Stimulated activated CD8-positive, alpha-beta memory T cell treated with anti-CD3 and anti-CD28 coated beads, Interleukin-12 subunit alpha, Interleukin-12 subunit beta, amount 100 ng/mL, for 4 hours (primary cell): ENCODE data around the gene CRYGS.
"Not testable (repeated sequence)": the region's sequence is repeated elsewhere in the genome, so short reads cannot be mapped to it uniquely, and the experiment has no call there.

Source experiments
- DNase-seq: peaks from one replicate; pipeline ENCODE4 v3.0.0-alpha.2; 2020; ENCODE audit warnings: low read depth

Gene CRYGS

DNA sequence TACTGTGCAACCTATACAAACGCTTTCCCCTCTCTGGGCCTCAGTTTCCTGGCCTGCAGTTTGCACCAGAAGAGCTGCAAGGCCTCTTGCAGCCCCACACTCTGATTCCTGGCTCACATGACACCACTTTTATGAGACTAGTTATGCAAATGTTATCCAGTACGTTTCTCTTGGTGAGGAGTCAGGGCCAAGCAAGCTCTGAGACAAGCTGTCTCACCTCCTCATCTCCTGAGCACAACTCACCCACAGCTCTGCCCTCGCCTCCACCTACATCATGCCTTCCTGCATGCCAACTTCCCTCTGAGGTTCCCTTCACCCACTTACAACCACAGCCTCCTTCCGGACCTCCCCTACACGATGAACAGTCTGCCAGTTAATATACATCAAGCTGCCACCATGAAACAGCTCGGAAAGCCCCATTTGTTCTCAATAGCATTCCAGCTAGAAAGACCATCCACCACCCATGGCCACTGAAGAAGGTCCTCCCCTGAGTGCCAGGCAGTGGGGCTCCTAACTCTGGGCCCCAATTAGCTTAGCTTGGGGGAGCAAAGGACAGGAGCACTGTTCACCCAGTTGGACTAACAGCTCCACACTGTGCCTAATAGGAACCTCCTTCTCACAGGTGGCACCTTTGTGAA, 25.0 kb downstream of the CRYGS start:
- peak; percentile 42 for DNase-seq

DNA sequence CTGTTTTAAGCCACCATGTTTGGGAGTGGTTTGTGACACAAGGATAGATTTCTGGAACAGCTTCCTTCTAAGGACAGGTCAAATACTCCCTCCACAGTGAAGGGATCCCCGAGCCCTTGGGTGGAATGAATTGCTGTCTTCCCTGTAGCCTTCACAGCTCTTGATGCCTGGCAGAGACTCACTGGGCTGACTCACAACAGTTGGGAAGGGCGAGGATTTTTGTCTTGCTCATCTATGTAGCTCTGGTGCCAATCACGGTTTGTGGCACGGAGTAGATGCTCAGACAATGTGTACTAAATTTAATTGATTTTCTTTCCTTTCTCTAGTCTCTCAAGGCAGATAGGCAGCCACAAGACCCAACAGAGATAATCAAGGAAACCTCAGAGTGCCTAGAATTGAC, 27.0 kb downstream of the CRYGS start:
- no peak for DNase-seq

- DNase-seq, result no peak
These were observed 27.5 kb downstream of the CRYGS start for GRCh38 chr3:186516646-186517045.

DNA sequence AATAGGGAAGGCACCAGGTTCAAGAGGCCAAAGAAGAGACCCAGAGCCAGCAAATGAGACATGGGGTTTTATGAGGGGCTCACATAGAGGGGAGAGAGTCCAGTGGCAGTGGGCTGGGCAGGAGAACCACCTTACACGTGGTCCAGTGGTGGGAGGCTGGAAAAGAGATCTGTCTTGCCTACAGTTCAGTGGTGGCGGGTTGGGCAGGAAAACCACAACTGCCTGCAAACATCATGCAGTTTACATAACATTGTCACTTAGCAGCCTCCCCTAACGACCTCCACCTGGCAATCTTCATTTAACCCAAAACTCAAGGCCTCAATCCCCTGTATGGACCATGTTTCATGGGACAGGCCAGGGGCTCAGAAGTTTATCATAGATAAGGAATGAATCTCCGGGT, 29.1 kb downstream of the CRYGS start:
- DNase-seq, result no peak

DNA sequence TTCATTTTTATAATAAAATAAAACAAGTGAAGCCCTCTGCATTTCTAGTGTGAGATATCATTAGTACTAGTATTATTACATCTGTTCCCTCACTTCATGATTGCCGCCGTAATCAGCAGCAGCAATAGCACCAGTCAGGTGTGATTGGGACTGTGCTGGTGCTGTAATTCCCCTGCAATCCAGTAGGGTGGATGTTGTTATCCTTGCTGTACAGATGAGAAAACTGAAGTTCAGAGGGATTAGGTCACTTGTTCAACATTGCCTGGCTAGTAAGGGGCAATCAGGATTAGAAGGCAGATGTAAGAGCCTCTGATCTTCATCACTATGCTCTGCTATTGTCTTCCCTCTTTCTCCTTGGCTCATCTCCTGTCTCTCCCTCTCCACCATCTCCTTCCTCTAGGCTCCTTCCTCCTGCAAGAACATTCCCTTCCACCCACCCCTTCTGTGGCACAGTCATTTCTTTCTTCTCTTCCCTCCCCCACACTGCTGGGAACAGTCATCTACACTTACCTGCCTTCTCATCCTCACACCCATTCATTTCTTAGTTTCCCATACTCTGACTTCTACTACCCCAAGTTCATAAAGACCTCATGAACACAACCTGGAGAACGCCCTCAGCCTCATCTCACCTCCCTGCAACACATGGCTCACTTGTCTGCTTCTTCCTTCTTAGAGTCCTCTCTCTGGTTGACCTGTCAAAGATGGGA, 29.7 kb downstream of the CRYGS start:
- no peak for DNase-seq

DNA sequence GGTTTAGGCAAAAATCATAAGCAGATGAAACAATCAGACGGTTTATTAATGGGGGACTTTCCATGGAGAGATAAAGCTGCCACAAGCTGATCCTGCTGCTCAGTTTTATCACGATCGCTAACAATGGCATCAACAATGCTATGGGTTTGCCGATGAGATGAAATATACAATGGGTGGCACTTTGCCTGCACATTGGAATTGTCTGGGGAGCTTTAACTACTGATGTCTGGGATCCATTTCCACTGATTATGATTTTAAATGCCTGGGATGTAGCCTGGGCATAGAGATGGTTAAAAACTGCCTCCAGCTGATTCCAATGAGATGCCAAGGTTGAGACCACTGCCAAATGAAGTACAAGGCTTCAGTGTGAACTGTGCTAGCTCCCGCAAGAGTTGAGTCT, 30.8 kb downstream of the CRYGS start:
- DNase-seq, result no peak

DNA sequence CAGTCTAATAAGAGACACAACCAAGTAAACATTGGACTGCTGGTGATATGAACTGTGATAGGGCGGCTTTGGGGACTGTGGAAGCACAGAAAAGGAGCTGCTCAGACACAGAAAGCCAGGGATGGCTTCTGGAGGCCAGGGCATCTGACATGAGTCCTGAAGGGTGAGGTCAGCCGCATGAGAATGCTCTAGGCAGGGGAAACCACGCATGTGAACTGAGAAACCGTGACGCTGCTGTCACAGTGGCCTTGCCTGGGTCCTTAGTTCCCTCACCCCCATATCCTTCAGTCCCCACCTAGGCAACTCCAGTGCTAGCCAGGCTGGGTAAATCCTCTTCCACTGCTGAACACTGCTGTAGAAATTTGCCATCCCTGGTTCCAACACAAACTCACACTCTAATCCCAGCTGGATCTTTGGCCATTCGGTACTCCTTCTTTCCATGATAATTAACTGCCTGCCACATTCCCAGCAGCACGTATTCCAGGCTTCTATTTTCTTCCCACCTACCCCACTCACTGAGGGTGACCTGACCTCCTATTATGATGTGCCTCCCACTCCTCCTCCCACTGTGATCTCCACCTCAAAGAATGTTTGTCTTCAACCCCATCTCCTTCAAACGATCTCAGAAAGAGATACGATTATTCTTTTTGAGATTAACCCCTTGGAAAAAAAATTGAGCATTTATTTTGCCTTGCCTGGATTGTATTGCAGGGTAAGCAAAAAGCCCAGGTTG, 31.4 kb downstream of the CRYGS start:
- DNase-seq, result no peak

- DNase-seq, result no peak
These were observed 32.5 kb downstream of the CRYGS start for GRCh38 chr3:186511702-186512101.

DNA sequence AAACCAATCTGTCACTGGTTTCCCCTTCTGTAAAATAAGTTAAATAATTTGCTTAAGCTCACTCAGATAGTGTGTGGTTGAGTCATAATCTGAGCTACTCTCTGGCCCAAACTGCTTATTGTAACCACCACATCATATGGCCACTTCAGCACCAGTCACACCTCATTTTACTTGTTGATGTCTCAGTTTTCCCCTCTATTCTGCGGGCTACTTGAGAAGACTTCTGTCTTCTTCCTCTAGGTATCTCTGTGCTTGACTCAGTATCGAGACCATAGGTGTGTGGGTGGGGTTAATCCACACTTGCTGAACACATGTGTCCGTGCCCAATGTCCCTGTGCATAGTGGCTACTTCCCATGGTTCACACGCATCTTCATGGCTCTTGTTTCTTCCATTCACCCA, 32.9 kb downstream of the CRYGS start:
- no peak for DNase-seq

GRCh38 chr3:186510374-186511079, 33.7 kb downstream of the CRYGS start:
- DNase-seq, result no peak

GRCh38 chr3:186509423-186509822, 34.8 kb downstream of the CRYGS start:
- no peak for DNase-seq

DNA sequence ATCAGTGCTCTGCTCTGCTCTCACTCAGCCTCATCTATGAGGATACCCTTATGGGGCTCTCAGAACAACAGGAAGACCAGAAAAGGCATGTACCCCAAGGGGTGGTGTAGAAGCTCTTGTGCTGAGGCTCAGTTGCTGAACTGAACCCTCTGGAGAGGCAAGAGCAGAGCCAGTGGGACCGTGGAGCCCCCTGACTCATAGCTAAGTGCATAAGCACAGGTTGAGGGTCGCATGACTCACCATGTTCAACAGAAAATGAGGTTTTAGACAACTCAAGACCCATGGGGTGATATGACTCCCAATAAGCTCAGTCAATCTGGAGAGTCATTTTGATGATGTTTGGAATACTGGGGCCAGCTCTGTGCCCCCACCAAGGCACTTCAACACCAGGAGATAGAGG, 37.3 kb downstream of the CRYGS start:
- no peak for DNase-seq

GRCh38 chr3:186506191-186506739, 37.9 kb downstream of the CRYGS start:
- no peak for DNase-seq

DNA sequence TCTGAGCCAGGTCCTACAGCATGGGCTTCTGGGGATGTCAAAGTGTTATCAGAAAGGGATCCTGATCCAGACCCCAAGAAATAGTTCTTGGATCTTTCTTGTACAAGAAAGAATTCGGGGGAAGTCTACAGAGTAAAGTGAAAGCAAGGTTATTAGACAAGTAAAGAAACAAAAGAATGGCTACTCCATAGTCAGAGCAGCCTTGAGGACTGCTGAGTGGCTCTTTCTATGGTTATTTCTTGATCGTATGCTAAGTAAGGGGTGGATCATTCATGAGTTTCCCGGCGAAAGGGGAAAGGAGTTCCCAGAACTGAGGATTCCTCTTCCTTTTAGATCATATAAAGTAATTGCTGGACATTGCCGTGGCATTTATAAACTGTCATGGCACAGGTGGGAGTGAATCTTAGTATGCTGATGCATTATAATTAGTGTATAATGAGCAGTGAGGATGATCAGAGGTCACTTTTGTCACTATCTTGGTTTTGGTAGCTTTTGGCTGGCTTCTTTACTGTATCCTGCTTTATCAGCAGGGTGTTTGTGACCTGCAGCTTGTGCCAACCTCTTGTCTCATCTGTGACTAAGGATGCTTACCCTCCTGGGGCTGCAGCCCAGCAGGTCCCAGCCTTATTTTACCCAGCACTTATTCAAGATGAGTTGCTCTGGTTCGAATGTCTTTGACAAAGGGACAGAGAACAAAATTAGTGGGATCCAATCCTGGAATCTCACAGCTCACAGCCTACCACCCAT, 41.0 kb downstream of the CRYGS start:
- DNase-seq, result no peak

DNA sequence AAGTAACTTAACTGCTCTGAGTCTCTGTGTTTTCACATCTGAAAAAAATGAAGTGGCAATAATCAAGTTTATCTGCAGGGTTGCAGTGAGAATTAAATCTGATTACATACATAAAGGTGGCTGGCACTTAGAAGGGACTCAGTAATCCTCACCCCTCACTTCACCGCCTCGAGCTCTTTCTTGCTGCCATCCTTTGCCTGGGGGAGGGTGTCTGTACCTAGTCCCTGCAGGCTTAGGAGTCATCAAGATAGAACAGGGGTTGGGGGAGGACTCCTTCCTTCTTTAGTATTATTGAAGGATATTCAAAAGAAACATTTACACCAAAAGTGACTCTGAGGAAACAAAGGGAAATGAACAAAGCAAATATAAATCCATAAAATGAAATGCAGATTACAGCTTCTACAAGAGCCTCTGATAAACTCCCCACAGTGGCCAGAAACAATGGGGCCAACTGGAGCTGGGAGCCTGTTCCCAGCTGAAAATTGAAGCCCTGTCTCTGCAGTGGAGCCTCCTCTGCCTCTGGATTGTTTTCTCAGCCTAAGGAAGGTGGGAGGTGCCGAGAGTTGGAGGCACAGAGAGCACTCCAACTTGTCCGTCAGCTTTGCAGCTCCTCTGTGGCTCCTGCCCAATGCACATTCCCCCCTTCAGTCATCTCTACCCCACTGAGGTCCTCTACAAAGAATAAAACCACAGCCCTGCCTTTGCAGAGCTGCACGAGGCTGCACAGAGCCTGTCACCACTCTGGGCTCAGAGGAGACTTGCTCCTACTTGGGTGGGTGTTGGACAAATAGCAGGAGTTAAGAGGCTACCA, 41.8 kb downstream of the CRYGS start:
- no peak for DNase-seq

GRCh38 chr3:186499949-186500348, 44.2 kb downstream of the CRYGS start:
- not testable (repeated sequence) for DNase-seq

DNA sequence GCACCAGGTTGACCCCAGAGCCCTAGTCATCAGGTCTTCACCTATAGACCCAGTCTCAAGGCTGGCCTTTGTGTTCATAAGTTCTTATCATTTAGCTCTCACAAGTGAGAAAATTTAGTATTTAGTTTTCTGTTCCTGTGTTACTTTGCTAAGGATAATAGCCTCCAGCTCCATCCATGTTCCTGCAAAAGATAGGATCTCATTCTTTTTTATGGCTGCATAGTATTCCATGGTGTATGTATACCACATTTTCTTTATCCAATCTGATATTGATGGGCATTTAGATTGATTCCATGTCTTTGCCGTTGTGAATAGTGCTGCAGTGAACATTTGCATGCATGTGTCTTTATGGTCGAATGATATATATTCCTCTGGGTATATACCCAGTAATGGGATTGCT, 46.2 kb downstream of the CRYGS start:
- not testable (repeated sequence) for DNase-seq

DNA sequence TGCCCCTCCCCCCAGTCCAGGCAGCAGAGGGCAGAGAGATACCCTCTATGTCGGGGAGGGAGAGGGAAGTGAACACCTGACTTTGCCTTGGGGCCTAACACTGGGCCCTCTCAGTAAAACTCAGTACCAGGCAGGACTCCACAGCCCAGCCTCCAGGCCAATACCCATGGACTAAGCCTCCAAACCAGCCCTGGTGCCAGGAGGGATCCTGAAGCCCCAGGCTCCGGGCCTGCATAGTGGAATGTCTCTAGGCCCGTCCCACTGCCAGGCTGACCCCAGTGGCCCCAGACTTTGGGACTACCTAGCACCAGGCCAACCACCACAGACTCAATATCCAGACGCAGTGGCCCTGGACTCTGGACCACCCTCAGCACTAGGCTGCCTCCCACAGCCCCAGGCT, 46.6 kb downstream of the CRYGS start:
- no peak for DNase-seq

DNA sequence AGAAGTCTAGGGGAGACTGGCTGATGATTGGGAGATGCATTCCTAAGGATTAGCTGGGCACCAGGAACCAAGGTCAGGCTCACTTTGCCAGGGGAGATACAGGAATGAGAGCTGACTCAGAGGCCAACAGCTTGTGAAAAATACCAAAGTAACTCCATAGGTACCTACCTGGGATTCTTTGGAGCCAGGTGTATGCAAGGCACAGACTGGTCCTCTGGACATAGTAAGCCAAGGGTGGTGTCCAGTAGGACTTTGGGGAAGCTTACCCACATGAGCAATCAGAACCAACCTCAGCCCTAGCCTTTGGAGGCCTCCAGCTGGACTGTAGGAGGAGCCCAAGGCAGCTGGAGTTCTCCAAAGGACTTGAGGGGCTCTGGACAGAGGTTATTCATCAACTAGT, 47.5 kb downstream of the CRYGS start:
- DNase-seq, result no peak

- no peak for DNase-seq
These were observed 48.2 kb downstream of the CRYGS start for GRCh38 chr3:186496016-186496415.
